ENCODE measurements around the gene SWI5.

DNA sequence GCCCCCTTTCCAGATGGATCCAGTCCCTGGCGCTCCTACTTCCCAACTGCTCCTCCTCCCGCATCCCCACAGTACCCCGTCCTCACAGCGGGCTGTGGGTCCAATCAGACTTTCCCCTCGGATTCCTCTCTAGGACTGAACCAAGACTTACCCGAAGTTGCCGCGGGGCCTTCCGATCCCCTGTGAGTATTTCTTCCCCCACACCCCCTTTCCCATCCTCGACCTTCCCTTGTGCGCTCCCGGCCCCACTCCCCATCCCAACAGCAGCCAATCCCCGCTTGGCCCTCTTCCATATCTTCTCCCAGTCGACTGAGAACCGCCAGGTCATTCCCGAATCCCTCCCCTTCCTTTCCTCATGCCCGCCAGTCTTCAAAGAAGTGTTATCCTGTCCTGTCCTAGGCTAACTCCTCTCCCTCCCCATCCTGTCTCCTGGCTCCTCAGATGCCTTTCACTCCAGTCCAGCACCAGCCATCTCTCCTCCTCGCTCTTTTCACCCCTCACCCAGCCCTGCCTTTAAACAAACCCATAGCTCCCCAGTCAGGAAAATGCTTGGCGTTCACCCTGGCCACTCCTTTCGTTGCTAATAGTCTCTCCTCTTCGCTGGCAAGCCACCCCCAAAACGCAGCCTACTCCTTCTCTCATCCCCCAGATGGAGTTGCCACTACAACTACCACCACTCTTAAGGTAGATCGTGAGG lies 646 bp downstream of the SWI5 start:
- no peak for TF ChIP-seq ZFP3 (CRISPR knock-in tag; IDR thresholded peaks at IDR 0.05)
- no peak for TF ChIP-seq CSRNP3 (CRISPR knock-in tag; IDR thresholded peaks at IDR 0.05)
- TF ChIP-seq BACH2 (CRISPR knock-in tag; IDR thresholded peaks at IDR 0.05; ENCODE audit: borderline replicate concordance): no peak
- TF ChIP-seq ZNF8 (CRISPR knock-in tag; IDR thresholded peaks at IDR 0.05): no peak

Measured in SK-N-SH treated with all-trans-retinoic acid at 6 μM for 48 hours (cell line).